Pancreas (tissue), 10 donors: ENCODE results near the gene MTLN. TPM values are rescaled to one million over a fixed set of nuclear protein-coding genes. Genes with fewer than 3 reads are reported as not detected.
"Not testable (repeated sequence)": the region's sequence is repeated elsewhere in the genome, so short reads cannot be mapped to it uniquely, and the experiment has no call there.

Experiments
- ATAC-seq, 4 donors: fragments of 200-7000 bp; cut with Tn5 transposase; one replicate each; pipeline versions ENCODE4 v1.8.0 to v1.9.1; 2020; ENCODE audit warnings: mild to moderate bottlenecking in 4 of 4, moderate library complexity in 4 of 4
- DNase-seq, 6 donors: peaks; one replicate each; pipeline ENCODE4 v3.0.0-alpha.2; 2020
- FAIRE-seq: peaks from 2 replicates; lab custom pipeline; 2012; peaks lifted over from hg19 to GRCh38; lab: Jason Lieb, UNC
- H3K27ac ChIP-seq, 4 donors: fragments of 200-600 bp; sonication (generic); 1 replicate in 3 of 4; 2 replicates in 1 of 4; pipeline versions ENCODE4 v1.5.0 to v1.8.0; 2020
- H3K27me3 ChIP-seq, 4 donors: fragments of 200-600 bp; one replicate each; pipeline ENCODE4 v1.8.0; 2021
- H3K36me3 ChIP-seq, 3 donors: fragments of 200-600 bp; sonication (generic) in 1 of 3; one replicate each; pipeline versions ENCODE4 v1.5.0 to v1.8.0; 2020 to 2021
- H3K4me1 ChIP-seq, 3 donors: fragments of 200-600 bp; one replicate each; pipeline ENCODE4 v1.8.0; 2021
- H3K4me3 ChIP-seq, 4 donors: fragments of 200-600 bp; sonication (generic) in 2 of 4; one replicate each; pipeline versions ENCODE4 v1.5.0 to v1.8.0; 2020 to 2021
- H3K9me3 ChIP-seq, 4 donors: fragments of 200-600 bp; one replicate each; pipeline ENCODE4 v1.8.0; 2021
- WGBS, 2 donors: extraction: QIAGEN DNeasy Blood & Tissue Kit; methylation state at CpG; one replicate each; pipeline ENCODE4 v1.1.7; 2013; 5-methylcytosine and 5-hydroxymethylcytosine counted together
- intact Hi-C, 3 donors: fragments of 100-400 bp; cut with DNase I; formaldehyde crosslinking; loops; one replicate each; pipeline versions ENCODE4 v1.11.1 to v1.14.2; 2022
- polyA plus RNA-seq, 2 donors: library from polyadenylated mRNA; stranded (reverse); fragments of 200-250 nt; gene quantifications; one replicate each; pipeline ENCODE4 v1.2.3, GENCODE V29; 2013
- total RNA-seq, 6 donors: library from RNA; stranded (reverse); fragmentation: NEBNext Ultra II Directional in 4 of 6; extraction: Animal tissue kit (Norgen Biotek cat#: 25700) in 4 of 6; gene quantifications; one replicate each; pipeline versions ENCODE4 v1.2.1 to v1.2.4, GENCODE V29; 2021 to 2023
- TF ChIP-seq, protein P1 (sequence below), 4 donors: fragments of 200-600 bp; sonication (generic) in 3 of 4; IDR thresholded peaks; one replicate each; pipeline versions ENCODE4 v1.5.0 to v1.8.0; 2021; ENCODE audit warnings: antibody characterized with exemption in 4 of 4
- donor health status: healthy with polysubstance abuse.
- donor health status: DM: no; HTN: no; CAD: no; lungs with moderate emphysema.
- donor health status: DM: no; HTN: no; CAD: no.
- donor health status: control.
- donor health status: control.
- donor health status: Bipolar disorder and iron deficiency.
- donor health status: DM: yes; HTN: yes; CAD: no.
- donor health status: DM: no; HTN: no; CAD: no.
- donor health status: DM: no; HTN: no; CAD: no.
- donor health status: DM: yes; HTN: yes; CAD: no.

MTLN gene
- total and polyA plus RNA-seq, 8 donors = 6.8 to 134 (median 26.2) TPM

DNA sequence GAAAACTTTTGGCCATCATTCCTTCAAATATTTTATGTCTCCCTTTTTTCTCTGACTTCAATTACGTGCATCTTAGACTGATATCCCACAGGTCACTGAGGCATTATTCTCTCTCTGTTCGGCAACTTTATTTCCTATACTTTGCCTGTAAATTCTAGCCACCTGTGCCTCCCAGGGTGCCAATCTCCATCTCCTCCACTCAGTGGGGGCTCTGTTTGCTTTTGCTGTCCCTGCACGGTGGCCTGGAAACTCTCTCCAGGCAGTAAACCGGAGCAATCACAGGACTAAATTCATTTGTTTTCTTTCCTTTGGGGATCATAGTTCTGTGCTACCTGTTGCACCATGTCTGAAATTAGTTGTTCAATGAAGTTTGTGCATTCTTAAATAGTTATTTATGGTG, 9.6 kb upstream of the MTLN start:
- DNase-seq = no peak
- no peak for ATAC-seq
- no peaks in the 10 kb centered on the region for H3K4me1 ChIP-seq
- TF ChIP-seq, protein P1, sequence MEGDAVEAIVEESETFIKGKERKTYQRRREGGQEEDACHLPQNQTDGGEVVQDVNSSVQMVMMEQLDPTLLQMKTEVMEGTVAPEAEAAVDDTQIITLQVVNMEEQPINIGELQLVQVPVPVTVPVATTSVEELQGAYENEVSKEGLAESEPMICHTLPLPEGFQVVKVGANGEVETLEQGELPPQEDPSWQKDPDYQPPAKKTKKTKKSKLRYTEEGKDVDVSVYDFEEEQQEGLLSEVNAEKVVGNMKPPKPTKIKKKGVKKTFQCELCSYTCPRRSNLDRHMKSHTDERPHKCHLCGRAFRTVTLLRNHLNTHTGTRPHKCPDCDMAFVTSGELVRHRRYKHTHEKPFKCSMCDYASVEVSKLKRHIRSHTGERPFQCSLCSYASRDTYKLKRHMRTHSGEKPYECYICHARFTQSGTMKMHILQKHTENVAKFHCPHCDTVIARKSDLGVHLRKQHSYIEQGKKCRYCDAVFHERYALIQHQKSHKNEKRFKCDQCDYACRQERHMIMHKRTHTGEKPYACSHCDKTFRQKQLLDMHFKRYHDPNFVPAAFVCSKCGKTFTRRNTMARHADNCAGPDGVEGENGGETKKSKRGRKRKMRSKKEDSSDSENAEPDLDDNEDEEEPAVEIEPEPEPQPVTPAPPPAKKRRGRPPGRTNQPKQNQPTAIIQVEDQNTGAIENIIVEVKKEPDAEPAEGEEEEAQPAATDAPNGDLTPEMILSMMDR (IDR thresholded peaks at IDR 0.05) = no peak
- WGBS, 2 donors = 53 to 57% methylated on average over 4 of the region's 4 CpGs
- FAIRE-seq = no peak
- H3K27me3 ChIP-seq = peaks cover 0 to 10% (median 3%) of the 10 kb centered on the region in 4 donors
- intact Hi-C loops = no loop called here
- no peaks in the 10 kb centered on the region for H3K9me3 ChIP-seq
- no peaks in the 10 kb centered on the region for H3K36me3 ChIP-seq
- H3K27ac ChIP-seq = no peak overlapping the region
- H3K4me3 ChIP-seq = no peak overlapping the region

DNA sequence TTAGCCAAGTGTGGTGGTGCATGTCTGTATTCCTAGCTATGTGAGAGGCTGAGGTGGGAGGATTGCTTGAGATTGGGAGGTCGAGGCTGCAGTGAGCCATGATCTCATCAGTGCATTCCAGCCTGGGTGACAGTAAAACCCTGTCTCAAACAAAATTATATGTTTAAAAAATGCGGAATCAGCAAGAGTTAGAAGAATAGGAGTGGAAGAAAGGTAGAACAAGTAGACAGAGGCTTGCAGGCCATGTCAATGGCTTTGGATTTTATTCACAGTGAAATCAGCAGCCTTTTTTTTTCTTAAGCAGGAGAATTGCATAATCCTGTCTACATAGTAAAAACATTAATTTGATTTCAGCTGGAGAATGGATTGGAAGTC, 7.8 kb upstream of the MTLN start:
- Histone ChIP-seq H3K27ac (no peak overlapping the region), H3K27me3 (peaks cover 0 to 6% (median 1%) of the 10 kb centered on the region in 4 donors), H3K4me1 (no peaks in the 10 kb centered on the region), H3K36me3 (no peaks in the 10 kb centered on the region), H3K9me3 (no peaks in the 10 kb centered on the region), H3K4me3 (no peak overlapping the region)
- intact Hi-C loops = no loop called here
- ATAC-seq (no peak), FAIRE-seq (no peak), DNase-seq (no peak)
- TF ChIP-seq, protein P1 (IDR thresholded peaks at IDR 0.05) = no peak
- 73 to 75% methylated on average over 2 of the region's 2 CpGs for WGBS, 2 donors

DNA sequence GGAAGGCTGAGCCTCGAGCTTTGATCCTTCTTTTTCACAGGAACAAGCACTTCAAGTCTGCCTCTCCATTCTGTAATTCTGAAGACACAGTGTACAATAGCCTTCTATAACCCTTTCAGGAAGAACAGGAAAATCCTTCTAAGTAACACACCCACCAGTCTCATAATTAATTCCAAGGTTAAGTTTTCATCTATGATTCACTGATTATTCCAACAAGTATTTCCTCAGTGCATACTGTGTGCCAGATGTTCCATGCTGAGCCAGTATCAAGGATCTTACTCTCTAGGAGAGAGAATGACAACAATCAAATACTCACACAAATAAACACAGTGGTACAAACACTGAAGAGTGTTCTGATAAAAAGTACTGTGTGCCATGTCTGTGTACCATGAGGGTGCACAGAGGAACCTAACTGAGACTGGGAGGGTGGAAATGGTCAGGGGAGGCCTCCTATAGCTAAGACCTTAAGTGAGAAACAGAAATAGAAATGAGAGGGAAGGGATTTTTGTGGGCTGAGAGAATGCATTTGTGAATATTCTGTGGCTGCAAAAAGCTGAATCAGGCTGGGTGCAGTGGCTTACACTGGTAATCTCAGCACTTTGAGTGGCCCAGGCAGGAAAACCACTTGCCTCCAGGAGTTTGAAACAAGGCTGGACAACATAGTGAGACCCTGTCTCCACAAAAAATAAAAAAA, 7.3 kb upstream of the MTLN start:
- H3K36me3 ChIP-seq = no peaks in the 10 kb centered on the region
- no peak for DNase-seq
- WGBS, 2 donors = 12 to 38% methylated on average over 1 of the region's 1 CpG
- no peak overlapping the region for H3K27ac ChIP-seq
- intact Hi-C loops = no loop called here
- no peak for FAIRE-seq
- no peaks in the 10 kb centered on the region for H3K4me1 ChIP-seq
- no peaks in the 10 kb centered on the region for H3K9me3 ChIP-seq
- ATAC-seq = no peak
- peaks cover 0 to 6% (median 0%) of the 10 kb centered on the region in 4 donors for H3K27me3 ChIP-seq
- no peak overlapping the region for H3K4me3 ChIP-seq
- TF ChIP-seq, protein P1 (IDR thresholded peaks at IDR 0.05) = no peak

DNA sequence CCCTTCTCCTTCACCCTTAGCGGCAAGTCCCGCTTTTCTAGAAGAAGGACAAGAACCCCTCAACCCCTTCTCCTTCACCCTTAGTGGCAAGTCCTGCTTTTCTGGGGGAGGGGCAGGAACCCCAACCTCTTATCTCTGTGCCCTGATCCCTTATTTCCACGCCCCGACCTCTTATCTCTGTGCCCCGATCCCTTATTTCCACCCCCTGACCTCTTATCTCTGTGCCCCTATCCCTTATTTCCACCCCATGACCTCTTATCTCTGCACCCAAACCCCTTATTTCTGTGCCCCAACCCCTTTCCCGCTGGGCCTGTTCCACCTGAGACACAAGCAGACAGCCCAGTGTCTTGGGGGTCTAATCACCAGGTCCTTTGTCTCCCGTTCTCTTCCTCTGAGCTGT, 6.5 kb upstream of the MTLN start:
- FAIRE-seq, H3K9me3 ChIP-seq, H3K27ac ChIP-seq, ATAC-seq, H3K27me3 ChIP-seq, intact Hi-C loops, H3K36me3 ChIP-seq, H3K4me1 ChIP-seq, H3K4me3 ChIP-seq, DNase-seq: not testable (repeated sequence)
- 70 to 75% methylated on average over 7 of the region's 7 CpGs for WGBS, 2 donors

DNA sequence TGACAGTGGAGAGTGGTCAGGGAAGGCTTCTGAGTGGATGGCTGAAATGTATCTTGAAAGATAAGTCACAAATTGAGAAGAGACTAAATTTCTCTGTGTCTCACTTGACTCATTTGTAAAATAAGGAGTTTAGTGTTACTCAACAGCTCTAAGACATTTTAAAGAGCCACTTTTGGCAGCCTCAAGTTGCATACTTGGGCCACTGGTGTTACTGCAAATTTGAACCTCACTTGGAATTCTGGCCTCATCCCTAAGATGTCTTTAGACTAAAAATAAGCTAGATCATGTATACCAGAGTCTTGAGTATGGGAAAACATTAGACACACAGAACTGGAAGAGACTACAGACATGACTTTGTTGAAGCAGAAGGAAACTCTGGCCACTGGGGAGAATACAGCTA, 4.5 kb upstream of the MTLN start:
- H3K27me3 ChIP-seq = peaks cover 0 to under 1% (median 0%) of the 10 kb centered on the region in 4 donors
- no peak for FAIRE-seq
- H3K4me3 ChIP-seq = no peak overlapping the region
- TF ChIP-seq, protein P1 (IDR thresholded peaks at IDR 0.05) = no peak
- no peak for ATAC-seq
- intact Hi-C loops = no loop called here
- H3K27ac ChIP-seq = no peak overlapping the region
- peaks cover 0 to 3% (median under 1%) of the 10 kb centered on the region in 3 donors for H3K4me1 ChIP-seq
- H3K9me3 ChIP-seq = no peaks in the 10 kb centered on the region
- H3K36me3 ChIP-seq = no peaks in the 10 kb centered on the region
- DNase-seq = no peak
